ENCODE measurements around the gene SUN1. TPM values are rescaled to one million over a fixed set of nuclear protein-coding genes. Genes with fewer than 3 reads are reported as not detected.

Gene SUN1
- total RNA-seq, 1 experiment from 2014 or later, result 126 TPM

DNA sequence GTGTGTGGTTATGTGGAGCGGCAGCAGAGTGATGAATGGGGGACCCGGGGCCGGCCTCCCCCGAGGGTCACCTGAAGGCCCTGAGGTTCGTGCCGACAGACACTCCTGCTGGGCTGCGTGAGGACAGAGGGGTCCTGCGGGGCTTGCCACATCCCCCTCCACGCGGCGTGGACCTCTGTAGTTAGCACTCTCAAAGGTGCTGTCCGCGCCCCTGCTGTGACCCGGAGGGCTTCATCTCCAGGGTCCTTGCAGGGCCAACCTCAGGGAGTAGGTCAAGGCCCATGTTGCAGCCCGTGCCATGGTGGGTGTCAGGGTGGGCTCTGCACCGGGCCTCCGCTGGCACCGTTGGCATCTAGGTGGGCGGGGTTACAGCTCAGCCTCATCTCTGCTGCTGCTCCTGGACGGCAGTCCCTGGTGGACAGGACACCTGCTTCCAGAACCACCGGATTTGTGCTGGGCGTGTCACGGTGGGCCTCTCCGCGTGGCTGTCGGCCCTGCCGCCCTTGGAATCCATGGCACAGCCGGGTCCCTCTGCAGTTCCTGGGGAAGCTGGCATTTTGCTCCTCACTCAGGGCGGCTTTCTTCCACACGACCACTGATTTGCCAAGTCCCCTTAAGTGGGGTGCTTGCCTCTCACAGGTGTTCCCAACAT, 24.3 kb downstream of the SUN1 start:
- no peak for DNase-seq (ENCODE audit: unreplicated experiment)
- no peak overlapping the region for H3K4me3 Mint-ChIP-seq (ENCODE audit: unreplicated experiment)
- CTCF ChIA-PET, result interaction anchor here (0.6 to 1.1 kb wide), 6 partner anchors 11 to 534 kb away, joined by 3 to 4 read pairs (median 3); partner anchors contain the start of gene SUN1
- no peak for TF ChIP-seq CTCF (IDR thresholded peaks at IDR 0.05; ENCODE audit: unreplicated experiment)
- no peak overlapping the region for H3K27ac Mint-ChIP-seq (ENCODE audit: low read depth, unreplicated experiment)
- H3K9me3 Mint-ChIP-seq (ENCODE audit: unreplicated experiment), result no peaks in the 10 kb centered on the region
- BruUV-seq (replicated peaks), result no TSS peak
- intact Hi-C loops (cut with micrococcal nuclease), result no loop called here
- no peaks in the 10 kb centered on the region for H3K27me3 Mint-ChIP-seq (ENCODE audit: insufficient read depth, unreplicated experiment)
- no peaks in the 10 kb centered on the region for H3K4me1 Mint-ChIP-seq (ENCODE audit: insufficient read depth, unreplicated experiment)
- POLR2A ChIA-PET, result interaction anchor here (0.8 to 2.2 kb wide), 3 partner anchors 11 to 40 kb away, joined by 3 to 7 read pairs (median 3); no protein-coding TSS in a partner anchor
- H3K36me3 Mint-ChIP-seq (ENCODE audit: insufficient read depth, unreplicated experiment), result peaks cover 90% of the 10 kb centered on the region

DNA sequence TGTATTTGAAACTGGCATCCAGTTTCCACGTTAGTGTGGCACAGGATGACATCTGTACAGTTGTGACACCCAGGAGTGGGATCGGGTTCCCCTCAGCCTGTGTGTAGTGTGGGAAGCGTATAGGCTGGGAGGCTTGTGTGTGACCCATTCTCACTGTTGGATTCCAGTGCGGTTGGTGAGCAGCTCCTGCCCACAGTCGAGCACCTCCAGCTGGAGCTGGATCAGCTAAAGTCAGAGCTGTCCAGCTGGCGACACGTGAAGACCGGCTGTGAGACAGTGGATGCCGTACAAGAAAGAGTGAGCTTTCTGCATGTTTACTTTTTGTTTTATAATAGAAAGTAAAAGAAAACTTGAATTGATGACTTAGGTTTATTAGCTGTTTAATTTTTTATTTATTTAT, 25.4 kb downstream of the SUN1 start:
- no peaks in the 10 kb centered on the region for H3K27me3 Mint-ChIP-seq (ENCODE audit: insufficient read depth, unreplicated experiment)
- intact Hi-C loops (cut with micrococcal nuclease), result no loop called here
- H3K4me3 Mint-ChIP-seq (ENCODE audit: unreplicated experiment), result no peak overlapping the region
- POLR2A ChIA-PET, result interaction anchor here (0.8 to 2.2 kb wide), 2 partner anchors 10 to 41 kb away, joined by 3 to 7 read pairs; no protein-coding TSS in a partner anchor
- CTCF ChIA-PET, result interaction anchor here (0.9 to 1.3 kb wide), 7 partner anchors 10 to 536 kb away, joined by 3 to 8 read pairs (median 3); partner anchors contain the start of gene SUN1
- peaks cover 99% of the 10 kb centered on the region for H3K36me3 Mint-ChIP-seq (ENCODE audit: insufficient read depth, unreplicated experiment)
- no peaks in the 10 kb centered on the region for H3K9me3 Mint-ChIP-seq (ENCODE audit: unreplicated experiment)
- no TSS peak for BruUV-seq (replicated peaks)
- DNase-seq (ENCODE audit: unreplicated experiment), result no peak
- no peak overlapping the region for H3K27ac Mint-ChIP-seq (ENCODE audit: low read depth, unreplicated experiment)
- no peaks in the 10 kb centered on the region for H3K4me1 Mint-ChIP-seq (ENCODE audit: insufficient read depth, unreplicated experiment)
- no peak for TF ChIP-seq CTCF (IDR thresholded peaks at IDR 0.05; ENCODE audit: unreplicated experiment)

DNA sequence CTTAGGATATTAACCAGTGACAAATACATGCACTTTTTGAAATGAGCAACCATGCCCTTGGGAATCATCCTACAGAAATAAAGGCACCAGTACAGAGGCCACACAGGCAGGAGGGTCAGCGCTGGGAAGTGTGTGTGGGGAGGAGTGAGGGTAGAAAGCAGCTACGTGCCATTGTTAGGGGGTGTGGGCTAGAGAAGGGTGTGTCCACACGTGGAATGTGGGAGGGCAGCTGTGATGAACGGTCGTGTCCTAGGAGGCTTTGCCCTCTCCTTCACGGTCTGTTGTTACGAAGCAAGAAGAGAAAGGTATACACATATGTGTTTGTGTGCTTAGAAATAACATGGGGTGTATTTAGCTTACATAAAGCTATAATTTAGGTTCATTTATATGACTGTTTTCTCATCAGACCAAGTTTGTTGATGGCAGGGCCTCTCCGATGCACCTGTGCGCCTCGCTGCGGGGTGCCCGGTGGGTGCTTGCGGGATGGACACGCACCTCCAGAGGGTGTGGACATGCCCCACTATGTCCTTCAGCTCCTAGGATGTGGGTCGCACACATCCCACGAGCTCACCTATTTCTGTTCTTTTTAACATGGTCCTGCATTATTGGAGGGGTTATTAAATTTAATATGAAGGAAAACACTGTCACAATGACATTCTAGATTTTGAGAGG, 27.2 kb downstream of the SUN1 start:
- Mint-ChIP-seq H3K4me1 (ENCODE audit: insufficient read depth, unreplicated experiment) (no peaks in the 10 kb centered on the region), H3K9me3 (ENCODE audit: unreplicated experiment) (no peaks in the 10 kb centered on the region), H3K36me3 (ENCODE audit: insufficient read depth, unreplicated experiment) (peaks cover 90% of the 10 kb centered on the region), H3K4me3 (ENCODE audit: unreplicated experiment) (no peak overlapping the region), H3K27me3 (ENCODE audit: insufficient read depth, unreplicated experiment) (no peaks in the 10 kb centered on the region), H3K27ac (ENCODE audit: low read depth, unreplicated experiment) (no peak overlapping the region)
- BruUV-seq (replicated peaks), result no TSS peak
- intact Hi-C loops (cut with micrococcal nuclease), result no loop called here
- no peak for TF ChIP-seq CTCF (IDR thresholded peaks at IDR 0.05; ENCODE audit: unreplicated experiment)
- CTCF ChIA-PET, result interaction anchor here (1.4 to 1.9 kb wide), 3 partner anchors 13 to 23 kb away, joined by 4 to 8 read pairs (median 8); no protein-coding TSS in a partner anchor
- POLR2A ChIA-PET, result interaction anchor here (0.7 kb wide), 1 partner anchor 19 kb away, joined by 3 read pairs; no protein-coding TSS in a partner anchor
- no peak for DNase-seq (ENCODE audit: unreplicated experiment)

DNA sequence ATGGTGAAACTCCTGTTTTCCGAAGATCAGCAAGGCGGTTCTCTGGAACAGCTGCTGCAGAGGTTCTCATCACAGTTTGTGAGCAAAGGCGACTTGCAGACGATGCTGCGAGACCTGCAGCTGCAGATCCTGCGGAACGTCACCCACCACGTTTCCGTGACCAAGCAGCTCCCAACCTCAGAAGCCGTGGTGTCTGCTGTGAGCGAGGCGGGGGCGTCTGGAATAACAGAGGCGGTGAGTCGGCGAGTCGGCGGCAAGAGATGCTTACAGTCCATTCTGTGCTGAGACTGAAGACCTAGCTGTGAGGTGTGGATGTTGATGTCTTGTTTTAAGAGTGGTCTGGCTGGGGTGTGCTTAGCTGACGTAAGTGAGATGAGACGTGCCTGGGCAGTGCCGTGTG, 27.9 kb downstream of the SUN1 start:
- TF ChIP-seq CTCF (IDR thresholded peaks at IDR 0.05; ENCODE audit: unreplicated experiment), result no peak
- peaks cover 90% of the 10 kb centered on the region for H3K36me3 Mint-ChIP-seq (ENCODE audit: insufficient read depth, unreplicated experiment)
- ChIA-PET POLR2A (no interaction called here), CTCF (interaction anchor here (1.9 kb wide), 1 partner anchor 24 kb away, joined by 8 read pairs; no protein-coding TSS in a partner anchor)
- H3K4me3 Mint-ChIP-seq (ENCODE audit: unreplicated experiment), result no peak overlapping the region
- H3K27me3 Mint-ChIP-seq (ENCODE audit: insufficient read depth, unreplicated experiment), result no peaks in the 10 kb centered on the region
- BruUV-seq (replicated peaks), result no TSS peak
- no peak overlapping the region for H3K27ac Mint-ChIP-seq (ENCODE audit: low read depth, unreplicated experiment)
- H3K9me3 Mint-ChIP-seq (ENCODE audit: unreplicated experiment), result no peaks in the 10 kb centered on the region
- intact Hi-C loops (cut with micrococcal nuclease), result no loop called here
- no peaks in the 10 kb centered on the region for H3K4me1 Mint-ChIP-seq (ENCODE audit: insufficient read depth, unreplicated experiment)
- DNase-seq (ENCODE audit: unreplicated experiment), result no peak

All from MCF 10A (cell line).